Parathyroid adenoma (tissue), 2 donors: ENCODE results near the gene TMEM219.

ENCODE experiments used
- H2AFZ ChIP-seq: fragments of 300-600 bp; sonication (generic); one replicate; pipeline ENCODE4 v1.7.0; 2017; ENCODE audit warnings: antibody characterized with exemption, mild to moderate bottlenecking
- H3K27ac ChIP-seq: fragments of 300-600 bp; sonication (generic); one replicate; pipeline ENCODE4 v1.7.0; 2017
- H3K27me3 ChIP-seq: fragments of 300-600 bp; sonication (generic); one replicate; pipeline ENCODE4 v1.7.0; 2017; ENCODE audit warnings: low read length; ENCODE audit not compliant: control insufficient read depth, insufficient read depth
- H3K36me3 ChIP-seq: fragments of 300-600 bp; sonication (generic); one replicate; pipeline ENCODE4 v1.7.0; 2017; ENCODE audit warnings: low read length; ENCODE audit not compliant: control insufficient read depth, insufficient read depth
- H3K4me1 ChIP-seq: fragments of 300-600 bp; sonication (generic); one replicate; pipeline ENCODE4 v1.7.0; 2017; ENCODE audit warnings: control low read depth
- H3K4me2 ChIP-seq: fragments of 300-600 bp; sonication (generic); one replicate; pipeline ENCODE4 v1.7.0; 2017; ENCODE audit warnings: low read length
- H3K4me3 ChIP-seq: fragments of 300-600 bp; sonication (generic); one replicate; pipeline ENCODE4 v1.7.0; 2017; ENCODE audit warnings: low read depth, low read length
- H3K79me2 ChIP-seq: fragments of 300-600 bp; sonication (generic); one replicate; pipeline ENCODE4 v1.7.0; 2017; ENCODE audit warnings: control low read depth
- H3K9ac ChIP-seq: fragments of 300-600 bp; sonication (generic); one replicate; pipeline ENCODE4 v1.7.0; 2017; ENCODE audit warnings: mild to moderate bottlenecking
- H3K9me3 ChIP-seq: fragments of 300-600 bp; sonication (generic); one replicate; pipeline ENCODE4 v1.7.0; 2017; ENCODE audit warnings: low read length; ENCODE audit not compliant: control insufficient read depth
- TF ChIP-seq, protein P1 (sequence below): fragments of 300-600 bp; sonication (generic); IDR thresholded peaks from one replicate; pipeline ENCODE4 v1.7.0; 2017; ENCODE audit warnings: antibody characterized with exemption, mild to moderate bottlenecking
- donor health status: primary hyperparathyroidism.

Gene TMEM219

GRCh38 chr16:29978564-29979270 is 16.8 kb downstream of the TMEM219 start:
- H3K4me2 ChIP-seq, result no peak overlapping the region
- no peak overlapping the region for H2AFZ ChIP-seq
- H3K27ac ChIP-seq, result no peak overlapping the region
- no peak overlapping the region for H3K9ac ChIP-seq
- TF ChIP-seq, protein P1, sequence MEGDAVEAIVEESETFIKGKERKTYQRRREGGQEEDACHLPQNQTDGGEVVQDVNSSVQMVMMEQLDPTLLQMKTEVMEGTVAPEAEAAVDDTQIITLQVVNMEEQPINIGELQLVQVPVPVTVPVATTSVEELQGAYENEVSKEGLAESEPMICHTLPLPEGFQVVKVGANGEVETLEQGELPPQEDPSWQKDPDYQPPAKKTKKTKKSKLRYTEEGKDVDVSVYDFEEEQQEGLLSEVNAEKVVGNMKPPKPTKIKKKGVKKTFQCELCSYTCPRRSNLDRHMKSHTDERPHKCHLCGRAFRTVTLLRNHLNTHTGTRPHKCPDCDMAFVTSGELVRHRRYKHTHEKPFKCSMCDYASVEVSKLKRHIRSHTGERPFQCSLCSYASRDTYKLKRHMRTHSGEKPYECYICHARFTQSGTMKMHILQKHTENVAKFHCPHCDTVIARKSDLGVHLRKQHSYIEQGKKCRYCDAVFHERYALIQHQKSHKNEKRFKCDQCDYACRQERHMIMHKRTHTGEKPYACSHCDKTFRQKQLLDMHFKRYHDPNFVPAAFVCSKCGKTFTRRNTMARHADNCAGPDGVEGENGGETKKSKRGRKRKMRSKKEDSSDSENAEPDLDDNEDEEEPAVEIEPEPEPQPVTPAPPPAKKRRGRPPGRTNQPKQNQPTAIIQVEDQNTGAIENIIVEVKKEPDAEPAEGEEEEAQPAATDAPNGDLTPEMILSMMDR, result no peak
- no peaks in the 10 kb centered on the region for H3K9me3 ChIP-seq
- peaks cover 20% of the 10 kb centered on the region for H3K79me2 ChIP-seq
- no peaks in the 10 kb centered on the region for H3K27me3 ChIP-seq
- H3K4me1 ChIP-seq, result peaks cover 13% of the 10 kb centered on the region
- no peaks in the 10 kb centered on the region for H3K36me3 ChIP-seq
- no peak overlapping the region for H3K4me3 ChIP-seq

- Histone ChIP-seq H3K36me3 (no peaks in the 10 kb centered on the region), H3K9ac (no peak overlapping the region), H3K9me3 (no peaks in the 10 kb centered on the region), H3K79me2 (peaks cover 2% of the 10 kb centered on the region), H3K4me1 (no peaks in the 10 kb centered on the region), H3K4me3 (no peak overlapping the region), H2AFZ (no peak overlapping the region), H3K27me3 (no peaks in the 10 kb centered on the region), H3K27ac (no peak overlapping the region), H3K4me2 (no peak overlapping the region)
- TF ChIP-seq, protein P1, result no peak
Observed at GRCh38 chr16:29982560-29983419, 20.9 kb downstream of the TMEM219 start.

GRCh38 chr16:29983420-29984136 is 21.7 kb downstream of the TMEM219 start:
- TF ChIP-seq, protein P1, result no peak
- no peaks in the 10 kb centered on the region for H3K27me3 ChIP-seq
- H3K9ac ChIP-seq, result no peak overlapping the region
- H3K4me2 ChIP-seq, result no peak overlapping the region
- no peaks in the 10 kb centered on the region for H3K4me1 ChIP-seq
- H3K4me3 ChIP-seq, result no peak overlapping the region
- H2AFZ ChIP-seq, result no peak overlapping the region
- H3K9me3 ChIP-seq, result no peaks in the 10 kb centered on the region
- H3K79me2 ChIP-seq, result no peaks in the 10 kb centered on the region
- H3K36me3 ChIP-seq, result no peaks in the 10 kb centered on the region
- no peak overlapping the region for H3K27ac ChIP-seq

DNA sequence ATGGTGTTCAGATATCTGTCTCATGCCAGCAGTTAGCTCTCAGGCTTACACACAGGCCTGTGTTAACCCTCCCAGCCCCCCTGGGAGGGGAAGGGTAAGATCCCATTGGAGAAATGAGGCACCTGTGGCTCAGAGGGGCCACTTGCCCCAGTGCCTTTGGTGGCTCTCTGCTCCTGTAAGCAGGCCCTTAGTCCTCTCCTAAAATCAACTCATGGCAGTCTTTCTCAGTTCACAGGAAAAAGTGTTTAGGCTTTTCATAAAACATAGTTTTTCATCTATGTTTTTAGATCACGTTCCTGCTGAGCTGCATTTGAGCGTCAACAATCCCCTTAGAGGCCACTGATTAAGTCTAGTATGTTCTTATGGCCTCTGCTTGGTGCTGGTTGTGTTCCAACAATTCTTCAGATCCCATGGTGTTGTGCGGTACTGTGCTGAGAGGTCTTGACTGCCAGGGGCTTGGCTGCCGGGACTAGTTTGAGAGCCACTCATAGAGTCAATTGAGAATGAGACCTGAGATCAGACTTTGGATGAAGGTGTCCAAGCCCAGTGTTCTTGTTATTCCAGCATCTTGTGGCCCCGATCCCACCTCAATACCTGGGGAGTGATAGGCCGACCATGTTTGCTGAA is 22.4 kb downstream of the TMEM219 start:
- Histone ChIP-seq H3K4me3 (no peak overlapping the region), H3K27me3 (no peaks in the 10 kb centered on the region), H3K36me3 (no peaks in the 10 kb centered on the region), H3K4me1 (no peaks in the 10 kb centered on the region), H2AFZ (no peak overlapping the region), H3K4me2 (no peak overlapping the region), H3K79me2 (no peaks in the 10 kb centered on the region), H3K9me3 (no peaks in the 10 kb centered on the region), H3K27ac (no peak overlapping the region), H3K9ac (no peak overlapping the region)
- TF ChIP-seq, protein P1, result no peak
